HCT116 (cell line): ENCODE data around the gene WDR45B. TPM values are rescaled to one million over a fixed set of nuclear protein-coding genes. Genes with fewer than 3 reads are reported as not detected.

Source experiments
- ATAC-seq: fragments of 200-7000 bp; cut with Tn5 transposase; 2 replicates; pipeline ENCODE4 v1.9.1; 2020; ENCODE audit warnings: mild to moderate bottlenecking, moderate library complexity
- BruUV-seq: library from RNA; stranded (reverse); fragments of 400-500 nt; replicated peaks from 2 replicates; lab custom pipeline; 2021; lab: Mats Ljungman, UMichigan
- CTCF ChIA-PET: fragments of 300-600 bp; sonication (Branson Sonifier 250); formaldehyde crosslinking; loops from one replicate; lab custom pipeline; 2021; ENCODE audit warnings: antibody characterized with exemption; lab: Charles Lee
- POLR2A ChIA-PET: fragments of 300-600, 350-600 bp; sonication (Branson Sonifier 250); formaldehyde crosslinking; loops from one replicate; lab custom pipeline; 2021; ENCODE audit warnings: antibody characterized with exemption; lab: Charles Lee
- RAD21 ChIA-PET, 2 experiments: fragments of 300-600 bp; sonication (Branson Sonifier 250); formaldehyde crosslinking; loops; one replicate each; lab custom pipeline; 2023; ENCODE audit warnings: low total read pairs in 2 of 2; ENCODE audit not compliant: uncharacterized antibody in 2 of 2, unreplicated experiment in 2 of 2, low non-redundant PET in 1 of 2; lab: Charles Lee
- DNase-seq: peaks from one replicate; pipeline ENCODE4 v3.0.0-alpha.2; 2010; ENCODE audit warnings: low read depth, low spot score
- H2AFZ ChIP-seq: fragments of 200-600 bp; shearing (Covaris generic), sonication (generic); 2 replicates; pipeline ENCODE4 v1.6.1; 2017; ENCODE audit warnings: low read depth, mixed run types, mixed read lengths, antibody characterized with exemption, low read length; ENCODE audit not compliant: poor library complexity, severe bottlenecking
- H3K27ac ChIP-seq: 2 replicates; pipeline ENCODE4 v1.5.1; 2012; ENCODE audit warnings: low read depth, low read length
- H3K27me3 ChIP-seq: fragments of 200-600 bp; sonication (generic); 2 replicates; pipeline ENCODE4 v1.6.1; 2016; ENCODE audit warnings: mixed run types, low read length, mixed read lengths; ENCODE audit not compliant: insufficient read depth
- H3K36me3 ChIP-seq, 2 experiments: fragments of 200-500 bp in 1 of 2; fragments of 200-600 bp in 1 of 2; sonication (Bioruptor generic) in 1 of 2; sonication (generic) in 1 of 2; 2 replicates each; pipeline versions ENCODE4 v1.5.1 to v1.6.1; 2014 to 2016; ENCODE audit warnings: low read length in 2 of 2, inconsistent platforms in 1 of 2, mixed read lengths in 1 of 2, mixed run types in 1 of 2; ENCODE audit not compliant: insufficient read depth in 2 of 2, control insufficient read depth in 1 of 2
- H3K4me1 ChIP-seq, 2 experiments: fragments of 200-600 bp in 1 of 2; sonication (generic) in 1 of 2; 2 replicates each; pipeline versions ENCODE4 v1.5.1 to v1.6.1; 2012 to 2017; ENCODE audit warnings: low read length in 2 of 2, inconsistent platforms in 1 of 2, mild to moderate bottlenecking in 1 of 2, mixed read lengths in 1 of 2, mixed run types in 1 of 2, moderate library complexity in 1 of 2; ENCODE audit not compliant: insufficient read depth in 2 of 2, control insufficient read depth in 1 of 2
- H3K4me2 ChIP-seq: fragments of 200-600 bp; sonication (generic); 2 replicates; pipeline ENCODE4 v1.6.1; 2017; ENCODE audit warnings: mixed run types, low read length, mixed read lengths
- H3K4me3 ChIP-seq, 2 experiments: fragments of 200-600 bp in 1 of 2; sonication (generic) in 1 of 2; replicated peaks in 1 of 2; 2 replicates each; pipeline ENCODE4 v1.5.1; 2011 to 2016; ENCODE audit warnings: low read length in 2 of 2, control low read depth in 1 of 2, low read depth in 1 of 2, mild to moderate bottlenecking in 1 of 2, mixed read lengths in 1 of 2, mixed run types in 1 of 2
- H3K79me2 ChIP-seq: fragments of 200-600 bp; sonication (generic); 2 replicates; pipeline ENCODE4 v1.6.1; 2017; ENCODE audit warnings: mild to moderate bottlenecking, mixed run types, low read length, moderate library complexity, mixed read lengths; ENCODE audit not compliant: insufficient read depth
- H3K9ac ChIP-seq: fragments of 200-600 bp; sonication (generic); 2 replicates; pipeline ENCODE4 v1.6.1; 2016; ENCODE audit warnings: low read length, mixed read lengths
- H3K9me2 ChIP-seq: fragments of 200-600 bp; sonication (generic), shearing (Covaris generic); 2 replicates; pipeline ENCODE4 v1.6.1; 2017; ENCODE audit warnings: mixed run types, mild to moderate bottlenecking, moderate library complexity; ENCODE audit not compliant: insufficient read depth
- H3K9me3 ChIP-seq, 2 experiments: fragments of 200-500 bp in 1 of 2; fragments of 200-600 bp in 1 of 2; sonication (Bioruptor generic) in 1 of 2; sonication (generic) in 1 of 2; 2 replicates each; pipeline ENCODE4 v1.6.1; 2014 to 2017; ENCODE audit warnings: low read length in 2 of 2, mixed read lengths in 2 of 2, inconsistent platforms in 1 of 2, low read depth in 1 of 2, mild to moderate bottlenecking in 1 of 2, mixed run types in 1 of 2, moderate library complexity in 1 of 2; ENCODE audit not compliant: control insufficient read depth in 1 of 2, insufficient read depth in 1 of 2
- H4K20me1 ChIP-seq: fragments of 200-600 bp; sonication (generic), shearing (Covaris generic); 2 replicates; pipeline ENCODE4 v1.6.1; 2017; ENCODE audit warnings: mixed run types, mild to moderate bottlenecking, moderate library complexity; ENCODE audit not compliant: insufficient read depth
- CBX3 ChIP-seq: IDR thresholded peaks from 2 replicates; pipeline ENCODE4 v1.6.1; 2012; ENCODE audit warnings: low read depth
- ELF1 ChIP-seq: IDR thresholded peaks from 2 replicates; pipeline ENCODE4 v1.6.1; 2012; ENCODE audit warnings: low read depth, borderline replicate concordance
- JUND ChIP-seq: IDR thresholded peaks from 2 replicates; pipeline ENCODE4 v1.6.1; 2012
- POLR2A ChIP-seq: IDR thresholded peaks from 2 replicates; pipeline ENCODE4 v1.7.0; 2011; ENCODE audit warnings: borderline replicate concordance; ENCODE audit not compliant: insufficient read depth, insufficient read length; ENCODE audit errors: extremely low read depth
- RAD21 ChIP-seq: IDR thresholded peaks from 2 replicates; pipeline ENCODE4 v1.6.1; 2012; ENCODE audit warnings: low read depth, mild to moderate bottlenecking
- SP1 ChIP-seq: IDR thresholded peaks from 2 replicates; pipeline ENCODE4 v1.6.1; 2012; ENCODE audit warnings: low read depth
- YY1 ChIP-seq: IDR thresholded peaks from 2 replicates; pipeline ENCODE4 v1.6.1; 2011; ENCODE audit warnings: low read length, low read depth, moderate library complexity, mild to moderate bottlenecking; ENCODE audit not compliant: insufficient replicate concordance; ENCODE audit errors: extremely low read depth
- ZFX ChIP-seq: fragments of 450-650 bp; IDR thresholded peaks from 2 replicates; pipeline ENCODE4 v1.6.1; 2017
- ZNF274 ChIP-seq: fragments of 200-500 bp; sonication (Bioruptor generic); IDR thresholded peaks from 2 replicates; pipeline ENCODE4 v1.6.1; 2014; ENCODE audit warnings: mild to moderate bottlenecking, low read depth, low read length, inconsistent platforms
- intact Hi-C: fragments of 100-400 bp; cut with micrococcal nuclease; formaldehyde crosslinking; loops from 2 replicates; pipeline ENCODE4 v1.10.0; 2022
- total RNA-seq: library from RNA; stranded (reverse); gene quantifications from one replicate; pipeline ENCODE4 v1.2.1, GENCODE V29; 2021; ENCODE audit not compliant: unreplicated experiment
- TF ChIP-seq, protein P1 (sequence below): IDR thresholded peaks from 2 replicates; pipeline ENCODE4 v1.6.1; 2012
- TF ChIP-seq, protein P2 (sequence below): IDR thresholded peaks from 2 replicates; pipeline ENCODE4 v1.6.1; 2011; ENCODE audit warnings: mild to moderate bottlenecking, low read length, moderate library complexity; ENCODE audit not compliant: insufficient replicate concordance; ENCODE audit errors: extremely low read depth
- TF ChIP-seq, protein P3 (sequence below): IDR thresholded peaks from 2 replicates; pipeline ENCODE4 v1.6.1; 2012; ENCODE audit warnings: low read depth

Gene WDR45B
- total RNA-seq, 1 experiment from 2014 or later: 117 TPM

DNA sequence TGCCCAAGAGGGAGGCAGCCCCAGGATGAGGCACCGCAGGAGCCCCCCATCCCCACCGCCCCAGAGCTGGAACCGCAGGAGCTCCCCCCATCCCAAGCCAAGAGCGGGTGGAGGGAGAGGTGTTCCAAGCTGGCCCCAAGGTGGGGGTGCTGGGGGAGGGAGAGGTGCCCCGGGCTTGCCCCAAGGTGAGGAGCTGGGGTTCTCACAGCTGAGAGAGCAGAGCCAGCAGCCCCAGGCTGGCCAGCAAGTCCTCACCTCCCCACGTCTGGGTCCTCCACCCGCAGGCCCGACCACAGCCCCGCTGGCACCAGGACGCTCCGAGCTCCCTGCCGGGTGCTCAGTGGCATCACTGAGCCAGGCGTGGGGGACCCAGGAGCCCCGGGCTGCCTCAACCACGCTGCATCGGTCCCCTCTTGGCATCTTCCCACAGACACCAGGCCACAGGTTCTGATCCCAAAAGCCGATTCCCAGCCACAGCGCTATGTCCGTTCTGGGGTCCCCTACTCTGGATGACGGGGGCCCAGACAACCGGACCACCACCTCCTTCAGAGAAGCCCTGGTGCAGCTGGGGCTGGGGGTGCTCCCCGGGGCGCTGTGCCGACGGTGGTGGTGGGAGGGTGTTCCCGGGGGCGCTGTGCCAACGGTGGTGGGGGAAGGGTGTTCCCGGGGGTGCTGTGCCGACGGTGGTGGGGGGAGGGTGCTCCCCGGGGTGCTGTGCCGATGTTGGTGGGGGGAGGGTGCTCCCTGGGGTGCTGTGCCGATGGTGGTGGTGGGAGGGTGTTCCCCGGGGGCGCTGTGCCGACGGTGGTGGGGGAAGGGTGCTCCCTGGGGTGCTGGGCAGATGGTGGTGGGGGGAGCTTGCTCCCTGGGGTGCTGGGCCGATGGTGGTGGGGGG lies 15.4 kb upstream of the WDR45B start:
- ATAC-seq (no peak), DNase-seq (no peak)
- intact Hi-C loops: no loop called here
- Histone ChIP-seq H3K36me3 (no peaks in the 10 kb centered on the region), H4K20me1 (no peaks in the 10 kb centered on the region), H2AFZ (no peak overlapping the region), H3K27ac (no peak overlapping the region), H3K9me3 (peaks cover 0 to 5% of the 10 kb centered on the region in 2 experiments; a peak in 1 of 4 replicates), H3K4me3 (no peak overlapping the region), H3K9me2 (no peaks in the 10 kb centered on the region), H3K4me2 (no peak overlapping the region), H3K79me2 (no peaks in the 10 kb centered on the region), H3K9ac (no peak overlapping the region), H3K4me1 (peaks cover 0 to 4% of the 10 kb centered on the region in 2 experiments; a peak in 1 of 4 replicates), H3K27me3 (no peaks in the 10 kb centered on the region)
- no TSS peak for BruUV-seq
- ChIA-PET POLR2A (no interaction called here), CTCF (no interaction called here), RAD21 (no interaction called here)
- TF ChIP-seq YY1 (no peak), RAD21 (no peak), SP1 (no peak), JUND (no peak), ZFX (no peak), ZNF274 (no peak), POLR2A (no peak), ELF1 (no peak), CBX3 (no peak)
- TF ChIP-seq, protein P1, sequence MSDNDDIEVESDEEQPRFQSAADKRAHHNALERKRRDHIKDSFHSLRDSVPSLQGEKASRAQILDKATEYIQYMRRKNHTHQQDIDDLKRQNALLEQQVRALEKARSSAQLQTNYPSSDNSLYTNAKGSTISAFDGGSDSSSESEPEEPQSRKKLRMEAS: no peak
- TF ChIP-seq, protein P2, sequence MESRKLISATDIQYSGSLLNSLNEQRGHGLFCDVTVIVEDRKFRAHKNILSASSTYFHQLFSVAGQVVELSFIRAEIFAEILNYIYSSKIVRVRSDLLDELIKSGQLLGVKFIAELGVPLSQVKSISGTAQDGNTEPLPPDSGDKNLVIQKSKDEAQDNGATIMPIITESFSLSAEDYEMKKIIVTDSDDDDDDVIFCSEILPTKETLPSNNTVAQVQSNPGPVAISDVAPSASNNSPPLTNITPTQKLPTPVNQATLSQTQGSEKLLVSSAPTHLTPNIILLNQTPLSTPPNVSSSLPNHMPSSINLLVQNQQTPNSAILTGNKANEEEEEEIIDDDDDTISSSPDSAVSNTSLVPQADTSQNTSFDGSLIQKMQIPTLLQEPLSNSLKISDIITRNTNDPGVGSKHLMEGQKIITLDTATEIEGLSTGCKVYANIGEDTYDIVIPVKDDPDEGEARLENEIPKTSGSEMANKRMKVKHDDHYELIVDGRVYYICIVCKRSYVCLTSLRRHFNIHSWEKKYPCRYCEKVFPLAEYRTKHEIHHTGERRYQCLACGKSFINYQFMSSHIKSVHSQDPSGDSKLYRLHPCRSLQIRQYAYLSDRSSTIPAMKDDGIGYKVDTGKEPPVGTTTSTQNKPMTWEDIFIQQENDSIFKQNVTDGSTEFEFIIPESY: no peak
- TF ChIP-seq, protein P3, sequence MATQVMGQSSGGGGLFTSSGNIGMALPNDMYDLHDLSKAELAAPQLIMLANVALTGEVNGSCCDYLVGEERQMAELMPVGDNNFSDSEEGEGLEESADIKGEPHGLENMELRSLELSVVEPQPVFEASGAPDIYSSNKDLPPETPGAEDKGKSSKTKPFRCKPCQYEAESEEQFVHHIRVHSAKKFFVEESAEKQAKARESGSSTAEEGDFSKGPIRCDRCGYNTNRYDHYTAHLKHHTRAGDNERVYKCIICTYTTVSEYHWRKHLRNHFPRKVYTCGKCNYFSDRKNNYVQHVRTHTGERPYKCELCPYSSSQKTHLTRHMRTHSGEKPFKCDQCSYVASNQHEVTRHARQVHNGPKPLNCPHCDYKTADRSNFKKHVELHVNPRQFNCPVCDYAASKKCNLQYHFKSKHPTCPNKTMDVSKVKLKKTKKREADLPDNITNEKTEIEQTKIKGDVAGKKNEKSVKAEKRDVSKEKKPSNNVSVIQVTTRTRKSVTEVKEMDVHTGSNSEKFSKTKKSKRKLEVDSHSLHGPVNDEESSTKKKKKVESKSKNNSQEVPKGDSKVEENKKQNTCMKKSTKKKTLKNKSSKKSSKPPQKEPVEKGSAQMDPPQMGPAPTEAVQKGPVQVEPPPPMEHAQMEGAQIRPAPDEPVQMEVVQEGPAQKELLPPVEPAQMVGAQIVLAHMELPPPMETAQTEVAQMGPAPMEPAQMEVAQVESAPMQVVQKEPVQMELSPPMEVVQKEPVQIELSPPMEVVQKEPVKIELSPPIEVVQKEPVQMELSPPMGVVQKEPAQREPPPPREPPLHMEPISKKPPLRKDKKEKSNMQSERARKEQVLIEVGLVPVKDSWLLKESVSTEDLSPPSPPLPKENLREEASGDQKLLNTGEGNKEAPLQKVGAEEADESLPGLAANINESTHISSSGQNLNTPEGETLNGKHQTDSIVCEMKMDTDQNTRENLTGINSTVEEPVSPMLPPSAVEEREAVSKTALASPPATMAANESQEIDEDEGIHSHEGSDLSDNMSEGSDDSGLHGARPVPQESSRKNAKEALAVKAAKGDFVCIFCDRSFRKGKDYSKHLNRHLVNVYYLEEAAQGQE: no peak
